Neural cell (in vitro differentiated cells): ENCODE data around the gene SLC1A2. TPM values are rescaled to one million over a fixed set of nuclear protein-coding genes. Genes with fewer than 3 reads are reported as not detected.

ENCODE experiments used
- H2AFZ ChIP-seq: fragments of 200-600, 300-800 bp; sonication (generic), shearing (Covaris generic); 2 replicates; pipeline ENCODE4 v1.6.0; 2014; ENCODE audit warnings: low read depth, mild to moderate bottlenecking, antibody characterized with exemption, low read length, moderate library complexity
- H3F3A ChIP-seq: fragments of 200-600 bp; shearing (Covaris generic); 2 replicates; pipeline ENCODE4 v1.6.1; 2016; ENCODE audit warnings: mild to moderate bottlenecking, moderate library complexity, mixed read lengths, antibody characterized with exemption, low read length; ENCODE audit not compliant: insufficient read depth, poor library complexity, severe bottlenecking
- H3K27ac ChIP-seq: fragments of 200-600, 300-800 bp; sonication (generic), shearing (Covaris generic); 2 replicates; pipeline ENCODE4 v1.5.1; 2014; ENCODE audit warnings: mild to moderate bottlenecking, low read length, moderate library complexity
- H3K27me3 ChIP-seq: fragments of 300-800, 200-600 bp; sonication (generic), shearing (Covaris generic); 2 replicates; pipeline ENCODE4 v1.6.0; 2014; ENCODE audit warnings: mild to moderate bottlenecking, low read depth, low read length, moderate library complexity; ENCODE audit not compliant: insufficient read depth
- H3K36me3 ChIP-seq: fragments of 300-800, 200-600 bp; sonication (generic), shearing (Covaris generic); 2 replicates; pipeline ENCODE4 v1.5.1; 2014; ENCODE audit warnings: mild to moderate bottlenecking, antibody characterized with exemption, low read length, moderate library complexity; ENCODE audit not compliant: insufficient read depth
- H3K4me2 ChIP-seq: fragments of 300-800, 200-600 bp; sonication (generic), shearing (Covaris generic); 2 replicates; pipeline ENCODE4 v1.6.0; 2014; ENCODE audit warnings: mild to moderate bottlenecking, low read length
- H3K4me3 ChIP-seq: fragments of 300-800, 200-600 bp; sonication (generic), shearing (Covaris generic); 2 replicates; pipeline ENCODE4 v1.5.1; 2014; ENCODE audit warnings: mild to moderate bottlenecking, low read length, moderate library complexity
- H3K79me2 ChIP-seq: fragments of 200-600 bp; shearing (Covaris generic); replicated peaks from 2 replicates; pipeline ENCODE4 v1.6.0; 2014; ENCODE audit warnings: mild to moderate bottlenecking, low read length, moderate library complexity; ENCODE audit not compliant: insufficient read depth
- H3K9ac ChIP-seq: fragments of 300-800, 200-600 bp; sonication (generic), shearing (Covaris generic); 2 replicates; pipeline ENCODE4 v1.6.1; 2016; ENCODE audit warnings: mild to moderate bottlenecking, low read length, mixed read lengths
- H3K9me2 ChIP-seq: fragments of 200-600 bp; shearing (Covaris generic); 2 replicates; pipeline ENCODE4 v1.6.1; 2016; ENCODE audit warnings: mild to moderate bottlenecking, low read length, mixed read lengths; ENCODE audit not compliant: insufficient read depth
- H3K9me3 ChIP-seq: fragments of 200-600, 300-800 bp; sonication (generic), shearing (Covaris generic); 2 replicates; pipeline ENCODE4 v1.6.1; 2016; ENCODE audit warnings: mild to moderate bottlenecking, mixed run types, low read length, moderate library complexity, mixed read lengths
- H4K20me1 ChIP-seq: fragments of 200-600 bp; shearing (Covaris generic); 2 replicates; pipeline ENCODE4 v1.6.1; 2016; ENCODE audit warnings: mild to moderate bottlenecking, mixed run types; ENCODE audit not compliant: insufficient read depth
- EP300 ChIP-seq: fragments of 450-650 bp; conservative IDR thresholded peaks from 2 replicates; pipeline ENCODE4 v1.6.1; 2014; ENCODE audit warnings: antibody characterized with exemption, mild to moderate bottlenecking, moderate library complexity; ENCODE audit not compliant: poor library complexity, severe bottlenecking
- POLR2AphosphoS5 ChIP-seq: IDR thresholded peaks from 2 replicates; pipeline ENCODE4 v1.6.1; 2012
- RAD21 ChIP-seq: fragments of 450-650 bp; conservative IDR thresholded peaks from 2 replicates; pipeline ENCODE4 v1.6.1; 2014; ENCODE audit warnings: antibody characterized with exemption, mild to moderate bottlenecking, moderate library complexity
- SMC3 ChIP-seq: fragments of 450-650 bp; conservative IDR thresholded peaks from 2 replicates; pipeline ENCODE4 v1.6.1; 2014; ENCODE audit warnings: antibody characterized with exemption, mild to moderate bottlenecking, moderate library complexity; ENCODE audit not compliant: poor library complexity
- TAF1 ChIP-seq: IDR thresholded peaks from 2 replicates; pipeline ENCODE4 v1.6.1; 2012; ENCODE audit warnings: low read depth
- polyA plus RNA-seq: library from polyadenylated mRNA; depleted of rRNA; stranded (reverse); fragments of >200 nt; gene quantifications from 2 replicates; pipeline ENCODE4 v1.2.3, GENCODE V29; 2014
- TF ChIP-seq, protein P1 (sequence below): IDR thresholded peaks from 2 replicates; pipeline ENCODE4 v1.6.1; 2012; ENCODE audit warnings: borderline replicate concordance
- TF ChIP-seq, protein P2 (sequence below): fragments of 450-650 bp; IDR thresholded peaks from 2 replicates; pipeline ENCODE4 v1.5.1; 2014; ENCODE audit warnings: antibody characterized with exemption, mild to moderate bottlenecking, moderate library complexity; ENCODE audit not compliant: poor library complexity, severe bottlenecking

Gene SLC1A2
- polyA plus RNA-seq, 1 donor from 2014 or later, result 134 TPM

DNA sequence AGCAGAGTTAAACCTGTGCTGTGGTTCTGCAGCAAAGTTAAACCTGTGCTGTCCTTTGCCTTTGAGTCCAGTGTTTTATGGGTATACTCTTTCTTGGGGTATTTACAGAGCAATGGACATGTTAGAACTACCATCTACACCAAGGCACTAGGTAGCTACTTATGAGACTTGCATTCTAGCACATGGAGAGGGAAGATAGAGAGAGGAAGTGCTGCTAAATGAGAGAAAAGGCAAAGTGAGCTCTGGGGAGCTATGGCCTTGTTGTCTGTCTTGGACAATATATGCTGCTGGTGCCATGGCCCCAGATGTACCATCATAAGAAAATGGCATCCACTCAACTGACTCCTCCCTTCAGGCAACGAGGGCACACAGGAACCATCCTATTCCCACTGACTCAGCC is 91.5 kb downstream of the SLC1A2 start:
- Histone ChIP-seq H3F3A (no peaks in the 10 kb centered on the region), H3K9me2 (no peaks in the 10 kb centered on the region), H3K9me3 (no peaks in the 10 kb centered on the region), H4K20me1 (no peaks in the 10 kb centered on the region), H3K79me2 (peaks cover 4% of the 10 kb centered on the region), H3K4me3 (no peak overlapping the region), H3K9ac (no peak overlapping the region), H3K4me2 (no peak overlapping the region), H3K36me3 (no peaks in the 10 kb centered on the region), H3K27ac (no peak overlapping the region), H2AFZ (no peak overlapping the region), H3K27me3 (no peaks in the 10 kb centered on the region)
- TF ChIP-seq POLR2AphosphoS5 (no peak), TAF1 (no peak), SMC3 (no peak), RAD21 (no peak), EP300 (no peak)
- TF ChIP-seq, protein P1, sequence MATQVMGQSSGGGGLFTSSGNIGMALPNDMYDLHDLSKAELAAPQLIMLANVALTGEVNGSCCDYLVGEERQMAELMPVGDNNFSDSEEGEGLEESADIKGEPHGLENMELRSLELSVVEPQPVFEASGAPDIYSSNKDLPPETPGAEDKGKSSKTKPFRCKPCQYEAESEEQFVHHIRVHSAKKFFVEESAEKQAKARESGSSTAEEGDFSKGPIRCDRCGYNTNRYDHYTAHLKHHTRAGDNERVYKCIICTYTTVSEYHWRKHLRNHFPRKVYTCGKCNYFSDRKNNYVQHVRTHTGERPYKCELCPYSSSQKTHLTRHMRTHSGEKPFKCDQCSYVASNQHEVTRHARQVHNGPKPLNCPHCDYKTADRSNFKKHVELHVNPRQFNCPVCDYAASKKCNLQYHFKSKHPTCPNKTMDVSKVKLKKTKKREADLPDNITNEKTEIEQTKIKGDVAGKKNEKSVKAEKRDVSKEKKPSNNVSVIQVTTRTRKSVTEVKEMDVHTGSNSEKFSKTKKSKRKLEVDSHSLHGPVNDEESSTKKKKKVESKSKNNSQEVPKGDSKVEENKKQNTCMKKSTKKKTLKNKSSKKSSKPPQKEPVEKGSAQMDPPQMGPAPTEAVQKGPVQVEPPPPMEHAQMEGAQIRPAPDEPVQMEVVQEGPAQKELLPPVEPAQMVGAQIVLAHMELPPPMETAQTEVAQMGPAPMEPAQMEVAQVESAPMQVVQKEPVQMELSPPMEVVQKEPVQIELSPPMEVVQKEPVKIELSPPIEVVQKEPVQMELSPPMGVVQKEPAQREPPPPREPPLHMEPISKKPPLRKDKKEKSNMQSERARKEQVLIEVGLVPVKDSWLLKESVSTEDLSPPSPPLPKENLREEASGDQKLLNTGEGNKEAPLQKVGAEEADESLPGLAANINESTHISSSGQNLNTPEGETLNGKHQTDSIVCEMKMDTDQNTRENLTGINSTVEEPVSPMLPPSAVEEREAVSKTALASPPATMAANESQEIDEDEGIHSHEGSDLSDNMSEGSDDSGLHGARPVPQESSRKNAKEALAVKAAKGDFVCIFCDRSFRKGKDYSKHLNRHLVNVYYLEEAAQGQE, result no peak

- H2AFZ ChIP-seq, result no peak overlapping the region
- TF ChIP-seq, protein P2, sequence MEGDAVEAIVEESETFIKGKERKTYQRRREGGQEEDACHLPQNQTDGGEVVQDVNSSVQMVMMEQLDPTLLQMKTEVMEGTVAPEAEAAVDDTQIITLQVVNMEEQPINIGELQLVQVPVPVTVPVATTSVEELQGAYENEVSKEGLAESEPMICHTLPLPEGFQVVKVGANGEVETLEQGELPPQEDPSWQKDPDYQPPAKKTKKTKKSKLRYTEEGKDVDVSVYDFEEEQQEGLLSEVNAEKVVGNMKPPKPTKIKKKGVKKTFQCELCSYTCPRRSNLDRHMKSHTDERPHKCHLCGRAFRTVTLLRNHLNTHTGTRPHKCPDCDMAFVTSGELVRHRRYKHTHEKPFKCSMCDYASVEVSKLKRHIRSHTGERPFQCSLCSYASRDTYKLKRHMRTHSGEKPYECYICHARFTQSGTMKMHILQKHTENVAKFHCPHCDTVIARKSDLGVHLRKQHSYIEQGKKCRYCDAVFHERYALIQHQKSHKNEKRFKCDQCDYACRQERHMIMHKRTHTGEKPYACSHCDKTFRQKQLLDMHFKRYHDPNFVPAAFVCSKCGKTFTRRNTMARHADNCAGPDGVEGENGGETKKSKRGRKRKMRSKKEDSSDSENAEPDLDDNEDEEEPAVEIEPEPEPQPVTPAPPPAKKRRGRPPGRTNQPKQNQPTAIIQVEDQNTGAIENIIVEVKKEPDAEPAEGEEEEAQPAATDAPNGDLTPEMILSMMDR, result no peak
- TF ChIP-seq, protein P1, result no peak
Observed at GRCh38 chr11:35326266-35326879, 93.0 kb downstream of the SLC1A2 start.

More at GRCh38 chr11:35326266-35326879, 93.0 kb downstream of the SLC1A2 start:
- Histone ChIP-seq H4K20me1 (no peaks in the 10 kb centered on the region), H3K9ac (no peak overlapping the region), H3K27ac (no peak overlapping the region), H3K9me3 (no peaks in the 10 kb centered on the region), H3K79me2 (peaks cover 4% of the 10 kb centered on the region), H3K9me2 (no peaks in the 10 kb centered on the region), H3F3A (no peaks in the 10 kb centered on the region), H3K36me3 (no peaks in the 10 kb centered on the region), H3K4me2 (no peak overlapping the region), H3K4me3 (no peak overlapping the region), H3K27me3 (no peaks in the 10 kb centered on the region)
